22Rv1 (cell line): ENCODE data around the gene RDM1.

Experiments
- CTCF ChIP-seq: fragments of 450-650 bp; IDR thresholded peaks from 2 replicates; pipeline ENCODE4 v1.5.1; 2017; ENCODE audit warnings: mild to moderate bottlenecking
- ZFX ChIP-seq: fragments of 450-650 bp; IDR thresholded peaks from 2 replicates; pipeline ENCODE4 v1.6.1; 2017; ENCODE audit warnings: antibody characterized with exemption, borderline replicate concordance

DNA sequence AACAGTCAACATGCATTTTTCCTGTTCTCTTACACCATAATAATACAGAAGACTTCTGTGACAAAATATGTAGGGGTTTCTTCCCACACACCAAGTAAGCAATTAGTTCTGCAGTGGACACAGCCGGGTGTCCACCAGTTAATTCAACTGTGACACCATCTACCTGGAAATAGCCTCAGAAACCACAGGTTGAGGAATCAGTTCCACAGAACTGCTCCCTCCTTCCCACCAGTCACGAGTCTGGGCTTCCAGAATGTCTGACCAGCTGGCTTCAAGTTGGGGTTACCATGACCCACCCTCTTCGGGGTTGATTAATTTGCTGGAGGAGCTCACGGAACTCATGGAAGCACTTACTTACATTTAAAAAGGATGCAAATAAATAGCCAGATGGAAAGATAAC lies 36.8 kb downstream of the RDM1 start:
- TF ChIP-seq CTCF, result no peak
- TF ChIP-seq ZFX, result no peak
